GM19324 (cell line): ENCODE results near the gene SPTBN2.
"Not testable (repeated sequence)": the region's sequence is repeated elsewhere in the genome, so short reads cannot be mapped to it uniquely, and the experiment has no call there.

Source experiments
- ATAC-seq: cut with Tn5 transposase; IDR thresholded peaks from one replicate; pipeline ENCODE4 v1.9.1; 2021; ENCODE audit warnings: mild to moderate bottlenecking, moderate library complexity; ENCODE audit not compliant: unreplicated experiment, low FRiP score

Gene SPTBN2

GRCh38 chr11:66725114-66725513 is 3.9 kb downstream of the SPTBN2 start:
- ATAC-seq: no peak

- not testable (repeated sequence) for ATAC-seq
Observed at GRCh38 chr11:66724167-66724566, 4.8 kb downstream of the SPTBN2 start.

- no peak for ATAC-seq
Observed at GRCh38 chr11:66723693-66724092, 5.3 kb downstream of the SPTBN2 start.

- ATAC-seq: no peak
Observed at GRCh38 chr11:66722745-66723651, 6.0 kb downstream of the SPTBN2 start.

- no peak for ATAC-seq
Observed at GRCh38 chr11:66721939-66722338, 7.1 kb downstream of the SPTBN2 start.

- no peak for ATAC-seq
Observed at GRCh38 chr11:66720899-66721470, 8.0 kb downstream of the SPTBN2 start.

GRCh38 chr11:66720223-66720898 is 8.7 kb downstream of the SPTBN2 start:
- no peak for ATAC-seq

- no peak for ATAC-seq
Observed at GRCh38 chr11:66719111-66719872, 9.7 kb downstream of the SPTBN2 start.

GRCh38 chr11:66718320-66718971 is 10.6 kb downstream of the SPTBN2 start:
- no peak for ATAC-seq

GRCh38 chr11:66717925-66718319 is 11.1 kb downstream of the SPTBN2 start:
- no peak for ATAC-seq

- ATAC-seq: no peak
Observed at GRCh38 chr11:66716996-66717395, 12.0 kb downstream of the SPTBN2 start.

- no peak for ATAC-seq
Observed at GRCh38 chr11:66715346-66716085, 13.5 kb downstream of the SPTBN2 start.

GRCh38 chr11:66713746-66714480 is 15.1 kb downstream of the SPTBN2 start:
- ATAC-seq: no peak

- ATAC-seq: no peak
Observed at GRCh38 chr11:66710384-66710930, 18.6 kb downstream of the SPTBN2 start.

- ATAC-seq: no peak
Observed at GRCh38 chr11:66708701-66709100, 20.3 kb downstream of the SPTBN2 start.

- no peak for ATAC-seq
Observed at GRCh38 chr11:66708094-66708493, 20.9 kb downstream of the SPTBN2 start.

- no peak for ATAC-seq
Observed at GRCh38 chr11:66707486-66707885, 21.5 kb downstream of the SPTBN2 start.

- ATAC-seq: no peak
Observed at GRCh38 chr11:66706989-66707388, 22.0 kb downstream of the SPTBN2 start.
